Urothelium cell line (cell line): Measurements from ENCODE around the gene LMAN2.
A peak's percentile ranks its signal among the peaks of the same experiment; 100 is the strongest.
"Not testable (repeated sequence)": the region's sequence is repeated elsewhere in the genome, so short reads cannot be mapped to it uniquely, and the experiment has no call there.

Experiments
- DNase-seq: peaks from one replicate; pipeline ENCODE4 v3.0.0; 2011; ENCODE audit warnings: low spot score, mixed read lengths
- FAIRE-seq: peaks from 2 replicates; lab custom pipeline; 2011; peaks lifted over from hg19 to GRCh38; lab: Jason Lieb, UNC

LMAN2 gene

GRCh38 chr5:177378884-177379883 lies 27.7 kb upstream of the LMAN2 start:
- FAIRE-seq (peak; percentile 53), DNase-seq (peak; percentile 60)

- FAIRE-seq = no peak
These were observed 26.6 kb upstream of the LMAN2 start for GRCh38 chr5:177377851-177378776.

GRCh38 chr5:177376107-177376506 lies 24.6 kb upstream of the LMAN2 start:
- no peak for FAIRE-seq
- DNase-seq = no peak

More at GRCh38 chr5:177377851-177378776, 26.6 kb upstream of the LMAN2 start:
- DNase-seq = no peak

GRCh38 chr5:177375516-177375915 lies 24.0 kb upstream of the LMAN2 start:
- not testable (repeated sequence) for FAIRE-seq, DNase-seq

- DNase-seq = no peak
- FAIRE-seq = no peak
These were observed 22.7 kb upstream of the LMAN2 start for GRCh38 chr5:177374211-177374610.

- FAIRE-seq = no peak
- no peak for DNase-seq
These were observed 22.3 kb upstream of the LMAN2 start for GRCh38 chr5:177373806-177374205.

GRCh38 chr5:177372910-177373309 lies 21.4 kb upstream of the LMAN2 start:
- FAIRE-seq (no peak), DNase-seq (no peak)

GRCh38 chr5:177372034-177372896 lies 20.8 kb upstream of the LMAN2 start:
- DNase-seq (no peak), FAIRE-seq (no peak)

GRCh38 chr5:177371120-177372033 lies 19.9 kb upstream of the LMAN2 start:
- FAIRE-seq (no peak), DNase-seq (no peak)

GRCh38 chr5:177370488-177371119 lies 19.1 kb upstream of the LMAN2 start:
- FAIRE-seq = no peak
- DNase-seq = no peak

- DNase-seq (no peak), FAIRE-seq (no peak)
These were observed 18.4 kb upstream of the LMAN2 start for GRCh38 chr5:177369645-177370440.

- FAIRE-seq = no peak
These were observed 17.6 kb upstream of the LMAN2 start for GRCh38 chr5:177368869-177369644.

GRCh38 chr5:177367981-177368868 lies 16.8 kb upstream of the LMAN2 start:
- DNase-seq (no peak), FAIRE-seq (no peak)

More at GRCh38 chr5:177368869-177369644, 17.6 kb upstream of the LMAN2 start:
- peak; percentile 49 for DNase-seq

GRCh38 chr5:177367323-177367848 lies 15.9 kb upstream of the LMAN2 start:
- no peak for FAIRE-seq
- no peak for DNase-seq

GRCh38 chr5:177366528-177367322 lies 15.3 kb upstream of the LMAN2 start:
- FAIRE-seq (no peak), DNase-seq (no peak)
